Vagina (tissue), 2 donors: Measurements from ENCODE around the gene NCOA7. TPM values are rescaled to one million over a fixed set of nuclear protein-coding genes. Genes with fewer than 3 reads are reported as not detected.

Experiments
- DNase-seq, 2 donors: peaks; one replicate each; pipeline ENCODE4 v3.0.0-alpha.2; 2017; ENCODE audit errors: extremely low spot score in 2 of 2
- H3K27ac ChIP-seq: fragments of 200-600 bp; sonication (generic); one replicate; pipeline ENCODE4 v1.5.1; 2019
- H3K27me3 ChIP-seq: fragments of 200-600 bp; sonication (generic); one replicate; pipeline ENCODE4 v1.5.1; 2019
- H3K36me3 ChIP-seq, 2 donors: fragments of 200-600 bp; sonication (generic); one replicate each; pipeline ENCODE4 v1.5.1; 2017 to 2019
- H3K4me1 ChIP-seq: fragments of 200-600 bp; sonication (generic); one replicate; pipeline ENCODE4 v1.5.1; 2019
- H3K4me3 ChIP-seq, 2 donors: fragments of 200-600 bp; sonication (generic); 1 replicate in 1 of 2; 2 replicates in 1 of 2; pipeline ENCODE4 v1.5.1; 2016 to 2019
- H3K9me3 ChIP-seq: fragments of 200-600 bp; sonication (generic); one replicate; pipeline ENCODE4 v1.5.1; 2019
- POLR2A ChIP-seq, 2 donors: fragments of 450-650 bp; IDR thresholded peaks; one replicate each; pipeline ENCODE4 v1.6.1; 2017; ENCODE audit warnings: antibody characterized with exemption in 2 of 2, mild to moderate bottlenecking in 2 of 2, moderate library complexity in 2 of 2
- POLR2AphosphoS5 ChIP-seq, 2 donors: sonication (generic); formaldehyde crosslinking; IDR thresholded peaks; one replicate each; pipeline ENCODE4 v1.9.0; 2017; ENCODE audit warnings: antibody characterized with exemption in 2 of 2, mild to moderate bottlenecking in 2 of 2, low read depth in 1 of 2; ENCODE audit not compliant: insufficient read depth in 1 of 2
- intact Hi-C: fragments of 100-400 bp; cut with DNase I; formaldehyde crosslinking; loops from one replicate; pipeline ENCODE4 v1.15.1; 2023
- total RNA-seq: library from RNA; depleted of rRNA; stranded (reverse); fragments of >200 nt; gene quantifications from one replicate; pipeline ENCODE4 v1.2.3, GENCODE V29; 2016
- TF ChIP-seq, protein P1 (sequence below), 3 experiments: fragments of 450-650 bp in 2 of 3; fragments of 200-600 bp in 1 of 3; sonication (generic) in 1 of 3; IDR thresholded peaks; one replicate each; pipeline ENCODE4 v1.5.1; 2017 to 2019; ENCODE audit warnings: antibody characterized with exemption in 3 of 3, mild to moderate bottlenecking in 2 of 3, moderate library complexity in 2 of 3

Gene NCOA7
- total RNA-seq, 1 donor from 2014 or later: 48.6 TPM

DNA sequence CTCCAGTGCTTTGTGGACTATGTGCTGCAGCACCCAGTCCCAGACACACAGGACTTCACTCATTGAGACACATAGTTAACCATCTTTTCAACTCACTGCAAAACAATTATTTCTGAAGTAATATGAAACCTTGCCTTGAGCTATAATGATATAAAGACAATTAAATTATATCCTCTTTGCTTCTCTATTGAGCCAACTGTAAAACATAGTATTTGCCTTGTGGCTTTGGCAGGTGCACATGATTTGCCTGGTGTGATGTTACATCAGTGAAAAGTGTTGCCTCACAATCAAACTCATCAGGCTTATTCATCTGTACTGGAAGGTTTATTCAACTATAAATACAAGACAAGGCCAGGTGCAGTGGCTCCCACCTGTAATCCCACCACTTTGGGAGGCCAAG is 80.6 kb downstream of the NCOA7 start:
- intact Hi-C loops: no loop called here
- Histone ChIP-seq H3K27ac (no peak overlapping the region), H3K27me3 (no peaks in the 10 kb centered on the region), H3K9me3 (no peaks in the 10 kb centered on the region), H3K4me1 (peaks cover 25% of the 10 kb centered on the region), H3K36me3 (no peaks in the 10 kb centered on the region), H3K4me3 (no peak overlapping the region)
- no peak for DNase-seq
- TF ChIP-seq, protein P1, sequence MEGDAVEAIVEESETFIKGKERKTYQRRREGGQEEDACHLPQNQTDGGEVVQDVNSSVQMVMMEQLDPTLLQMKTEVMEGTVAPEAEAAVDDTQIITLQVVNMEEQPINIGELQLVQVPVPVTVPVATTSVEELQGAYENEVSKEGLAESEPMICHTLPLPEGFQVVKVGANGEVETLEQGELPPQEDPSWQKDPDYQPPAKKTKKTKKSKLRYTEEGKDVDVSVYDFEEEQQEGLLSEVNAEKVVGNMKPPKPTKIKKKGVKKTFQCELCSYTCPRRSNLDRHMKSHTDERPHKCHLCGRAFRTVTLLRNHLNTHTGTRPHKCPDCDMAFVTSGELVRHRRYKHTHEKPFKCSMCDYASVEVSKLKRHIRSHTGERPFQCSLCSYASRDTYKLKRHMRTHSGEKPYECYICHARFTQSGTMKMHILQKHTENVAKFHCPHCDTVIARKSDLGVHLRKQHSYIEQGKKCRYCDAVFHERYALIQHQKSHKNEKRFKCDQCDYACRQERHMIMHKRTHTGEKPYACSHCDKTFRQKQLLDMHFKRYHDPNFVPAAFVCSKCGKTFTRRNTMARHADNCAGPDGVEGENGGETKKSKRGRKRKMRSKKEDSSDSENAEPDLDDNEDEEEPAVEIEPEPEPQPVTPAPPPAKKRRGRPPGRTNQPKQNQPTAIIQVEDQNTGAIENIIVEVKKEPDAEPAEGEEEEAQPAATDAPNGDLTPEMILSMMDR (IDR thresholded peaks at IDR 0.05): no peak
- TF ChIP-seq POLR2AphosphoS5 (IDR thresholded peaks at IDR 0.05; ENCODE audit: insufficient read depth in 1 of 2, low read depth in 1 of 2) (no peak), POLR2A (IDR thresholded peaks at IDR 0.05) (no peak)

DNA sequence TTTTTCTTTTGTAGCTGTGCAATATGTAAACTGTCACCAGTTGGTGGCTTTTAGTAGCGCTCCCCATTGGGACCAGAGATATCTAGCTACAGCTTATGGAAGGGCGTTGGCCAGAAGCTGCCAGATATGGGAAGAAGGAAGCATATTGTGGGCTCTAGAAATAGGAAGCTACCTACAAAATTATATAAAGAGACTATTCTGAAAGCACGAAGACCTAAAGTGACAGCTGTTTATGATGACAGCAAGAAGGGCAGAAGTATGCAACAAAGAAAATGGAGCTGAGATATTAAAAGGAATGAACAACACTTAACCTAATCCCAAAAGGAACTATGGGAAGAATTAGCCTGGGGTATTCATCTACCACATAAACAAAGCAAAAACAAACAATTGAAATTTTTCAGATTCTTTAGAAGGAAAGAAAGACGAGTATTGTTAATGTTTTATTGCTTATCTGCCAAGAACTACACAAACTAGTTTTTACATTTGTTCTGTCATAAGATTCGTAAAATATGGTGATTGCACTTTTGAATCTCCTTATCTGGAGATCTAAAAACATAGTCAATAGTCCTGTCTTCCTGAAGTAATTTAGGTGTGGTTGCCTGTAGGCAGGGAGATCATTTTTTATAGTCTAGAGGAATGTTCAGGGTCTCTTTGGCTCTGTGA is 81.6 kb downstream of the NCOA7 start:
- Histone ChIP-seq H3K27me3 (no peaks in the 10 kb centered on the region), H3K9me3 (no peaks in the 10 kb centered on the region), H3K36me3 (no peaks in the 10 kb centered on the region), H3K27ac (no peak overlapping the region), H3K4me3 (no peak overlapping the region), H3K4me1 (peaks cover 15% of the 10 kb centered on the region)
- intact Hi-C loops: no loop called here
- no peak for DNase-seq
- no peak for TF ChIP-seq POLR2AphosphoS5 (IDR thresholded peaks at IDR 0.05; ENCODE audit: insufficient read depth in 1 of 2, low read depth in 1 of 2)
- no peak for TF ChIP-seq POLR2A (IDR thresholded peaks at IDR 0.05)
- TF ChIP-seq, protein P1 (IDR thresholded peaks at IDR 0.05): no peak

DNA sequence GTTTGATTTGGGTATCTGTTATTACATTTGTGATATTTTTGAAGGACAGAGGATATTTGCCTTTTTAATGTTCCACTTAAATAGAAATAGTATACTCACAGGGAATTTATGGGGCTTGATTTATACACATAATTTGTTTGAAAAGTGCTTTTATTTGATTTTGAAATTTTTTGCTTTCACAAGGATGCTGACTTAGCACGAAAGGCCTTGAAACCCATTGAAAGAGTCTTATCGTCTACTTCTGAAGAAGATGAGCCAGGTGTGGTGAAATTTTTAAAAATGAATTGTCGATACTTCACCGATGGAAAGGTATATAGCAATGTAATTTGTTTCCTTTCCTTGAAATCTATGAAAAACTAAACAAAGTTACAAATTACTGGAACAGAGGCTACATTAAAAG is 91.5 kb downstream of the NCOA7 start:
- intact Hi-C loops: no loop called here
- DNase-seq: no peak
- peaks cover 5 to 30% of the 10 kb centered on the region in 2 donors for H3K36me3 ChIP-seq

DNA sequence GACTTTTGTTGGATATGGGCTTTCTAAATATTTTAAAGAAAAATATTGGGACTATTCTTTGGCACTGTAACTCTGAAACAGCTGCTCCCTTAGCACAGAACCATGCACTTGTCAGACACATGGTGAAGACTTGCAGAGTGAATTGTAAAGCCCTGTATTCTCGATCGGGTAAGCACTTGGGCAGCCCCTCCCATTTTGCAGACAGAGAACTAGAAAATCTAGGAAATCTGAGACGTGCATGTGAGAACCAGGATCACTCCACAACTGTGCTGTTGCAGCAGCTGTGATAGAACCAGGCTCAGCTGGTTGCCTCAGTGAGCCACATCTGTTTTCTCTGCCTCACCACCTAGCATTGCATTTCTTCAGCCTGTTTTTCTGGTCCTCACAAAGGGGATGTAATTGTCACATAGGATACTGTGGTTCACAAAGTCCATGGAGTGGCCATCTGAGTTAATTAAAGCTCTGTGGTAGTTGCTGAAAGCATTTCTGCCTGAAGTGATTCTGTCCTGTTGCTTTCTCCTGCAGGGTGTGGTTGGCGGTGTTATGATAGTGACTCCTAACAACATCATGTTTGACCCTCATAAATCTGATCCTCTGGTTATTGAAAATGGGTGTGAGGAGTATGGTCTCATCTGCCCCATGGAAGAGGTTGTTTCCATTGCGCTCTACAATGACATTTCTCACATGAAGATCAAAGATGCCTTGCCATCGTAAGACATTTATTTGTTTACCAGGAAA is 94.0 kb downstream of the NCOA7 start:
- Histone ChIP-seq H3K27me3 (no peaks in the 10 kb centered on the region), H3K4me1 (no peaks in the 10 kb centered on the region), H3K4me3 (no peak overlapping the region), H3K9me3 (no peaks in the 10 kb centered on the region), H3K27ac (no peak overlapping the region), H3K36me3 (peaks cover 5 to 40% of the 10 kb centered on the region in 2 donors)
- no peak for DNase-seq
- intact Hi-C loops: no loop called here
- no peak for TF ChIP-seq POLR2AphosphoS5 (IDR thresholded peaks at IDR 0.05; ENCODE audit: insufficient read depth in 1 of 2, low read depth in 1 of 2)
- no peak for TF ChIP-seq POLR2A (IDR thresholded peaks at IDR 0.05)
- TF ChIP-seq, protein P1 (IDR thresholded peaks at IDR 0.05): no peak

More for the DNA sequence above, 91.5 kb downstream of the NCOA7 start:
- Histone ChIP-seq H3K4me3 (no peak overlapping the region), H3K27me3 (no peaks in the 10 kb centered on the region), H3K9me3 (no peaks in the 10 kb centered on the region), H3K4me1 (no peaks in the 10 kb centered on the region), H3K27ac (no peak overlapping the region)
- TF ChIP-seq POLR2AphosphoS5 (IDR thresholded peaks at IDR 0.05; ENCODE audit: insufficient read depth in 1 of 2, low read depth in 1 of 2) (no peak), POLR2A (IDR thresholded peaks at IDR 0.05) (no peak)
- TF ChIP-seq, protein P1 (IDR thresholded peaks at IDR 0.05): no peak

DNA sequence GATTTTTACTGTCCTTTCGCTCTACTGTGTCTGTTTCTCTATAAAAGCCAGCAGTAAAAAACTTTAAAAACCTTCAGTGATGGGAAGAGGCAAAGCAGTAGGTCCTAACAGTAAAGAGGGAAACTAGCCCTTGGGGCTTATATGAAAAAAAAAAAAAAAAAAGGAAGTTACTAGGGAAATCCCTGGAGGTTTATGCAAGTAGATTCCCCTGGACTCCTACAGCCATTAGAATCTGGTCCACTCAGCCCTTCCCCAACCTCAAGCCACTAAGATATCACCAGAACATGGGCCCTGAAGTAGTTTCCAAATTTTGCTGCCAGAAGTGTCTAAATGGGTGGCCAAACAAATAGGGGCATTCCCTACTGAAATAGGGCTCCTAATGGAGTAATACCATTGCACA is 95.3 kb downstream of the NCOA7 start:
- Histone ChIP-seq H3K27me3 (no peaks in the 10 kb centered on the region), H3K9me3 (no peaks in the 10 kb centered on the region), H3K4me3 (no peak overlapping the region), H3K4me1 (no peaks in the 10 kb centered on the region), H3K27ac (no peak overlapping the region), H3K36me3 (peaks cover 5 to 35% of the 10 kb centered on the region in 2 donors)
- DNase-seq: no peak
- intact Hi-C loops: no loop called here
- no peak for TF ChIP-seq POLR2AphosphoS5 (IDR thresholded peaks at IDR 0.05; ENCODE audit: insufficient read depth in 1 of 2, low read depth in 1 of 2)
